MCF 10A (cell line): ENCODE data around the gene MBLAC1. TPM values are rescaled to one million over a fixed set of nuclear protein-coding genes. Genes with fewer than 3 reads are reported as not detected.

Source experiments
- BruUV-seq: library from RNA; stranded (reverse); fragments of 400-500 nt; replicated peaks from 2 replicates; lab custom pipeline; 2021; lab: Mats Ljungman, UMichigan
- CTCF ChIA-PET: fragments of 300-600 bp; sonication (Branson Sonifier 250); formaldehyde crosslinking; extraction: SDS; loops from one replicate; lab custom pipeline; 2021; ENCODE audit warnings: antibody characterized with exemption, inconsistent platforms; lab: Yijun Ruan, JAX
- POLR2A ChIA-PET: fragments of 300-600, 350-650 bp; sonication (Branson Sonifier 250); formaldehyde crosslinking; extraction: SDS; loops from one replicate; lab custom pipeline; 2020; ENCODE audit warnings: antibody characterized with exemption, inconsistent platforms; lab: Yijun Ruan, JAX
- DNase-seq: peaks from one replicate; pipeline ENCODE4 v3.0.0-alpha.2; 2018; ENCODE audit not compliant: unreplicated experiment
- H3K27ac Mint-ChIP-seq: one replicate; pipeline ENCODE4 v1.8.0; 2022; ENCODE audit warnings: mild to moderate bottlenecking, low read depth, mixed read lengths; ENCODE audit not compliant: unreplicated experiment
- H3K27me3 Mint-ChIP-seq: one replicate; pipeline ENCODE4 v1.8.0; 2022; ENCODE audit warnings: mixed read lengths; ENCODE audit not compliant: insufficient read depth, unreplicated experiment
- H3K36me3 Mint-ChIP-seq: one replicate; pipeline ENCODE4 v1.8.0; 2022; ENCODE audit warnings: mild to moderate bottlenecking, moderate library complexity, mixed read lengths; ENCODE audit not compliant: insufficient read depth, unreplicated experiment
- H3K4me1 Mint-ChIP-seq: one replicate; pipeline ENCODE4 v1.8.0; 2022; ENCODE audit warnings: mixed read lengths; ENCODE audit not compliant: insufficient read depth, unreplicated experiment
- H3K4me3 Mint-ChIP-seq: one replicate; pipeline ENCODE4 v1.8.0; 2022; ENCODE audit warnings: mild to moderate bottlenecking, moderate library complexity, mixed read lengths; ENCODE audit not compliant: unreplicated experiment
- H3K9me3 Mint-ChIP-seq: one replicate; pipeline ENCODE4 v1.8.0; 2022; ENCODE audit warnings: mixed read lengths; ENCODE audit not compliant: unreplicated experiment
- CTCF ChIP-seq: fragments of 200-600 bp; IDR thresholded peaks from one replicate; pipeline ENCODE4 v1.8.0; 2022; ENCODE audit warnings: antibody characterized with exemption, mild to moderate bottlenecking; ENCODE audit not compliant: unreplicated experiment
- intact Hi-C: fragments of 100-400 bp; cut with micrococcal nuclease; formaldehyde crosslinking; loops from 2 replicates; pipeline ENCODE4 v1.14.1; 2022
- total RNA-seq: library from RNA; stranded (reverse); gene quantifications from 2 replicates; pipeline ENCODE4 v1.2.3, GENCODE V29; 2022

The MBLAC1 gene
- total RNA-seq, 1 experiment from 2014 or later: 3.2 TPM

GRCh38 chr7:100132697-100133151 is 6.0 kb downstream of the MBLAC1 start:
- DNase-seq: peak; percentile 71
- BruUV-seq: no TSS peak
- H3K27ac Mint-ChIP-seq: no peak overlapping the region
- intact Hi-C loops: loop anchor here (1.0 to 10.0 kb wide), 3 partner anchors 84 to 275 kb away; no protein-coding TSS in a partner anchor
- H3K4me3 Mint-ChIP-seq: no peak overlapping the region
- ChIA-PET CTCF (interaction anchor here (0.6 to 8.2 kb wide), 30 partner anchors 8 to 726 kb away, joined by 3 to 93 read pairs (median 4); partner anchors contain the start of genes AP4M1, PVRIG and TRAPPC14), POLR2A (interaction anchor here (1.0 to 1.3 kb wide), 3 partner anchors 9 to 77 kb away, joined by 3 to 6 read pairs (median 5); partner anchors contain the start of gene LAMTOR4)
- no peaks in the 10 kb centered on the region for H3K9me3 Mint-ChIP-seq
- peaks cover 10% of the 10 kb centered on the region for H3K27me3 Mint-ChIP-seq
- peak; percentile 93 for TF ChIP-seq CTCF
- H3K36me3 Mint-ChIP-seq: no peaks in the 10 kb centered on the region
- peaks cover 11% of the 10 kb centered on the region for H3K4me1 Mint-ChIP-seq

DNA sequence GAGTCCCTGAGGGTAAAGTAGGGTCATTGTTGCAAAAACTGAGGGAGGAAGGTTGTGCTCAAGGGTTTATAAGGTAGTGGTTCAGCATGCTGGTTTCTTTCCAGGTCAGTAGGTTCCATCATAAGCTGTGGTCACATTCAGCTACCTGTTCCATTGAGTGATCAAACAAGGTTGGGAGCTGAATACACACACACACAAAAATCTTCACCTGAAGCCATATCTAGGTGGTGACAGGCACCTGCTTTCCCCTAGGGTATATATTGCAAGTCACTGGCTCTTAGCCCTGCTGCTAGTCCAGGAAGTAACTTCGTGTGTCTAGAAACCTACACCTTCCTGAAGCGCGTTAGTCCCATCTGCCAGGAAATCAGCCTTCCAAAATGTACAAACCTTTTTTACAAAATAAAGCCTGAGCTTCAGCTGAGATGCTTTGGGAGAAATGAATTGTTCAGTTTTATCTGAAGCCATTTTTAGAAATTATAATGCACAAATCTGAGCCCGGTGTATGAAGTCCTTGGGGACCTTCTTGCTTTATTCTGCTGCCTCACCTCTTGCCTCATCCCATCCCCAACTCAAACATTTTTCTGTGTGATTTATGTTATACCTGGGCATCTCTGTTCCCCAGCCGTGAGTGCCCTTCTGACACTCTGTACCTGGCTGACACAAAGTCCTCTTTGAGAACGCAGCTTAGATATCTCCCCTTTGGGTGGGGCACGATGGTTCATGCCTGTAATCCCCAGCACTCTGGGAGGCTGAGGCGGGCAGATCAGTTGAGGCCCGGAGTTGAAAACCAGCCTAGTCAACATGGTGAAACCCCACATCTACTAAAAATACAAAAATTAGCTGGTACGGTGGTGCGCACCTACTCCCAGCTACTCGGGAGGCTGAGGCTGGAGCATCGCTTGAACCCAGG is 11.3 kb downstream of the MBLAC1 start:
- POLR2A ChIA-PET: interaction anchor here (0.7 to 1.2 kb wide), 3 partner anchors 11 to 159 kb away, joined by 3 to 5 read pairs (median 4); partner anchors contain the start of genes GPC2, LAMTOR4 and STAG3
- no peak for DNase-seq
- Mint-ChIP-seq H3K27me3 (peaks cover 10% of the 10 kb centered on the region), H3K27ac (no peak overlapping the region), H3K9me3 (no peaks in the 10 kb centered on the region), H3K4me1 (no peaks in the 10 kb centered on the region), H3K36me3 (no peaks in the 10 kb centered on the region), H3K4me3 (no peak overlapping the region)
- intact Hi-C loops: loop anchor here (10.0 kb wide), 1 partner anchor 207 kb away; no protein-coding TSS in a partner anchor
- CTCF ChIA-PET: interaction anchor here (0.7 to 2.1 kb wide), 4 partner anchors 8 to 80 kb away, joined by 4 to 10 read pairs (median 6); no protein-coding TSS in a partner anchor
- no TSS peak for BruUV-seq
- no peak for TF ChIP-seq CTCF

DNA sequence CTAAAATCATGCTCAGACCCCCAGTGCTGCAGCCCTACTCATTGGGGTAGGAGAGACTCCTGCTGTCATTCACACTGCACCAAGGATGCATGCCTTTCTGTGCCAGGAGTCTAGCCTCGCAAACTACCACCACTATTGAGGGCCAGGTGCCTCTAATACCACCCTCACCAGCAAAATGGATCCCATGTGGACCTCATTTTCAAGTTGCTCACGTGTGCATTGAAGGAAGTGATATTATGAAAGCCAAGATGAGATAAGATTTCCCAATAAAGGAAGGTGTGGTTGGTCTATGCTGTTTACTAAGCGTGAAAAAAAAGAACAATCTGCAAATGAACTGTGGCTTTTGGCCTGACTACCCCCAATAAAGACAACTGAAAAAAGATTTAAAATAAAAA is 14.8 kb downstream of the MBLAC1 start:
- intact Hi-C loops: no loop called here
- no peaks in the 10 kb centered on the region for H3K36me3 Mint-ChIP-seq
- DNase-seq: no peak
- no peak overlapping the region for H3K4me3 Mint-ChIP-seq
- POLR2A ChIA-PET: interaction anchor here (0.9 to 1.9 kb wide), 5 partner anchors 9 to 126 kb away, joined by 3 to 5 read pairs (median 3); partner anchors contain the start of genes AP4M1, MCM7 and ZKSCAN1
- CTCF ChIA-PET: interaction anchor here (0.6 to 5.3 kb wide), 3 partner anchors 9 to 34 kb away, joined by 3 to 34 read pairs (median 4); no protein-coding TSS in a partner anchor
- no TSS peak for BruUV-seq
- no peak for TF ChIP-seq CTCF
- no peaks in the 10 kb centered on the region for H3K4me1 Mint-ChIP-seq
- no peak overlapping the region for H3K27ac Mint-ChIP-seq
- H3K9me3 Mint-ChIP-seq: no peaks in the 10 kb centered on the region
- H3K27me3 Mint-ChIP-seq: no peaks in the 10 kb centered on the region
